MM.1S (cell line): ENCODE measurements around the gene ALAS1.

Experiments used
- DNase-seq: peaks from one replicate; pipeline ENCODE4 v3.0.0-alpha.2; 2015
- H2AFZ ChIP-seq: fragments of 300-600 bp; sonication (generic); 2 replicates; pipeline ENCODE4 v1.6.0; 2016; ENCODE audit warnings: antibody characterized with exemption, low read length
- H3F3A ChIP-seq: fragments of 300-600 bp; sonication (generic); 2 replicates; pipeline ENCODE4 v1.6.1; 2016; ENCODE audit warnings: mild to moderate bottlenecking, antibody characterized with exemption, low read length, moderate library complexity, mixed read lengths; ENCODE audit not compliant: insufficient read depth
- H3K27ac ChIP-seq: fragments of 300-600 bp; sonication (generic); 2 replicates; pipeline ENCODE4 v1.5.1; 2016; ENCODE audit warnings: mild to moderate bottlenecking, low read length
- H3K27me3 ChIP-seq: fragments of 300-600 bp; sonication (generic); replicated peaks from 2 replicates; pipeline ENCODE4 v1.6.0; 2016; ENCODE audit warnings: low read length; ENCODE audit not compliant: insufficient read depth
- H3K36me3 ChIP-seq: fragments of 300-600 bp; sonication (generic); replicated peaks from 2 replicates; pipeline ENCODE4 v1.6.1; 2016; ENCODE audit warnings: mild to moderate bottlenecking, low read length, mixed read lengths; ENCODE audit not compliant: insufficient read depth
- H3K4me1 ChIP-seq: fragments of 300-600 bp; sonication (generic); 2 replicates; pipeline ENCODE4 v1.6.1; 2016; ENCODE audit warnings: low read length, mixed read lengths
- H3K4me2 ChIP-seq: fragments of 300-600 bp; sonication (generic); 2 replicates; pipeline ENCODE4 v1.6.0; 2016; ENCODE audit warnings: low read depth, low read length
- H3K4me3 ChIP-seq: fragments of 300-600 bp; sonication (generic); 2 replicates; pipeline ENCODE4 v1.5.1; 2016; ENCODE audit warnings: low read length, mixed read lengths
- H3K79me2 ChIP-seq: fragments of 300-600 bp; sonication (generic); 2 replicates; pipeline ENCODE4 v1.6.1; 2016; ENCODE audit warnings: mixed run types, low read length, mixed read lengths
- H3K9ac ChIP-seq: fragments of 300-600 bp; sonication (generic); 2 replicates; pipeline ENCODE4 v1.6.1; 2016; ENCODE audit warnings: low read length, mixed read lengths
- H3K9me2 ChIP-seq: fragments of 300-600 bp; sonication (generic); replicated peaks from 2 replicates; pipeline ENCODE4 v1.6.1; 2016; ENCODE audit warnings: mild to moderate bottlenecking, low read length, mixed read lengths; ENCODE audit not compliant: insufficient read depth
- H3K9me3 ChIP-seq: fragments of 300-600 bp; sonication (generic); replicated peaks from 2 replicates; pipeline ENCODE4 v1.6.1; 2016; ENCODE audit warnings: mild to moderate bottlenecking, low read length, mixed read lengths; ENCODE audit not compliant: insufficient read depth
- H4K20me1 ChIP-seq: fragments of 300-600 bp; sonication (generic); 2 replicates; pipeline ENCODE4 v1.6.1; 2016; ENCODE audit warnings: mild to moderate bottlenecking, low read length, moderate library complexity, mixed read lengths; ENCODE audit not compliant: insufficient read depth
- EZH2 ChIP-seq: fragments of 300-600 bp; sonication (generic); optimal IDR thresholded peaks from 2 replicates; pipeline ENCODE3; 2017; ENCODE audit warnings: low read depth, mild to moderate bottlenecking, antibody characterized with exemption, low read length, mixed read lengths
- EZH2phosphoT487 ChIP-seq: fragments of 300-600 bp; sonication (generic); IDR thresholded peaks from 2 replicates; pipeline ENCODE4 v1.6.1; 2018; ENCODE audit warnings: antibody characterized with exemption, low read length
- TF ChIP-seq, protein P1 (sequence below): fragments of 300-600 bp; sonication (generic); IDR thresholded peaks from 2 replicates; pipeline ENCODE4 v1.5.1; 2016; ENCODE audit warnings: antibody characterized with exemption, low read length, mixed read lengths

Gene ALAS1

DNA sequence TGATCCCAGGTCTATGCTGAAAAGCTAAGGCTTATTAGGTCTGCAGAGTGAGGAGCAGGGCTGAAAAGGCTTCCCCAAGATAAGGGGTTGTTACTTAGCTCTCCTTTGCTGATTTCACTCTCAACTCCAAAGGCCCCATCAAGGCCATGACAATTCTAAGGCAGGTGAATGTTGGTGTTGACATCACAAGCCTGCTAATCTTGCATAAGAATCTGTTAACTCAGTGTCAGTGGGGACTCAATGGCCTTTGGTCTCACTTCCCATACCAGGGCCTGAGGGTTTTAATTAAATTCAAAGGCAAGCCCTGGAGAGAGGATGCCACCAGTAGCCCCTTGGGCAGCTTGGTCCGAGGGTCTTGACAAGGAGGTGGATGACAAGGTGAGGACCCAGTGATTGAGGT is 9.4 kb upstream of the ALAS1 start:
- Histone ChIP-seq H3K27ac (no peak overlapping the region), H3K4me1 (no peaks in the 10 kb centered on the region), H4K20me1 (no peaks in the 10 kb centered on the region), H3K4me3 (no peak overlapping the region), H3K4me2 (no peak overlapping the region), H2AFZ (no peak overlapping the region), H3F3A (no peaks in the 10 kb centered on the region), H3K9me2 (no peaks in the 10 kb centered on the region), H3K36me3 (no peaks in the 10 kb centered on the region), H3K9ac (no peak overlapping the region), H3K79me2 (no peaks in the 10 kb centered on the region), H3K27me3 (no peaks in the 10 kb centered on the region), H3K9me3 (no peaks in the 10 kb centered on the region)
- DNase-seq: no peak
- TF ChIP-seq EZH2: no peak
- no peak for TF ChIP-seq EZH2phosphoT487
- TF ChIP-seq, protein P1, sequence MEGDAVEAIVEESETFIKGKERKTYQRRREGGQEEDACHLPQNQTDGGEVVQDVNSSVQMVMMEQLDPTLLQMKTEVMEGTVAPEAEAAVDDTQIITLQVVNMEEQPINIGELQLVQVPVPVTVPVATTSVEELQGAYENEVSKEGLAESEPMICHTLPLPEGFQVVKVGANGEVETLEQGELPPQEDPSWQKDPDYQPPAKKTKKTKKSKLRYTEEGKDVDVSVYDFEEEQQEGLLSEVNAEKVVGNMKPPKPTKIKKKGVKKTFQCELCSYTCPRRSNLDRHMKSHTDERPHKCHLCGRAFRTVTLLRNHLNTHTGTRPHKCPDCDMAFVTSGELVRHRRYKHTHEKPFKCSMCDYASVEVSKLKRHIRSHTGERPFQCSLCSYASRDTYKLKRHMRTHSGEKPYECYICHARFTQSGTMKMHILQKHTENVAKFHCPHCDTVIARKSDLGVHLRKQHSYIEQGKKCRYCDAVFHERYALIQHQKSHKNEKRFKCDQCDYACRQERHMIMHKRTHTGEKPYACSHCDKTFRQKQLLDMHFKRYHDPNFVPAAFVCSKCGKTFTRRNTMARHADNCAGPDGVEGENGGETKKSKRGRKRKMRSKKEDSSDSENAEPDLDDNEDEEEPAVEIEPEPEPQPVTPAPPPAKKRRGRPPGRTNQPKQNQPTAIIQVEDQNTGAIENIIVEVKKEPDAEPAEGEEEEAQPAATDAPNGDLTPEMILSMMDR: no peak

- Histone ChIP-seq H3K4me2 (no peak overlapping the region), H3K27me3 (no peaks in the 10 kb centered on the region), H3K36me3 (no peaks in the 10 kb centered on the region), H3K9me2 (no peaks in the 10 kb centered on the region), H4K20me1 (no peaks in the 10 kb centered on the region), H3K4me1 (no peaks in the 10 kb centered on the region), H3K9ac (no peak overlapping the region), H3F3A (no peaks in the 10 kb centered on the region), H3K9me3 (no peaks in the 10 kb centered on the region), H3K27ac (no peak overlapping the region), H3K4me3 (no peak overlapping the region), H2AFZ (no peak overlapping the region), H3K79me2 (no peaks in the 10 kb centered on the region)
- DNase-seq: no peak
- TF ChIP-seq EZH2: no peak
- TF ChIP-seq EZH2phosphoT487: no peak
- TF ChIP-seq, protein P1: no peak
Observed at GRCh38 chr3:52190294-52191074, 7.5 kb upstream of the ALAS1 start.

GRCh38 chr3:52191663-52192062 is 6.3 kb upstream of the ALAS1 start:
- Histone ChIP-seq H4K20me1 (no peaks in the 10 kb centered on the region), H3K4me3 (no peak overlapping the region), H3K4me1 (no peaks in the 10 kb centered on the region), H3K4me2 (no peak overlapping the region), H3K9me3 (no peaks in the 10 kb centered on the region), H3F3A (no peaks in the 10 kb centered on the region), H3K9ac (no peak overlapping the region), H3K9me2 (no peaks in the 10 kb centered on the region), H2AFZ (no peak overlapping the region), H3K79me2 (no peaks in the 10 kb centered on the region), H3K27ac (no peak overlapping the region), H3K36me3 (no peaks in the 10 kb centered on the region), H3K27me3 (no peaks in the 10 kb centered on the region)
- TF ChIP-seq, protein P1: no peak
- TF ChIP-seq EZH2phosphoT487: no peak
- TF ChIP-seq EZH2: no peak
- DNase-seq: no peak
